ENCODE data around the gene IL1RAPL2.

Gene IL1RAPL2

GRCh38 chrX:104659005-104659744, 93.2 kb downstream of the IL1RAPL2 start:
- Histone ChIP-seq H3K4me2 (ENCODE audit: low read depth, low read length, poor library complexity, severe bottlenecking) (no peak overlapping the region), H3K79me2 (ENCODE audit: insufficient read depth, low read length) (no peaks in the 10 kb centered on the region), H3K27me3 (ENCODE audit: low read length) (no peaks in the 10 kb centered on the region), H4K20me1 (ENCODE audit: low read depth, low read length) (no peaks in the 10 kb centered on the region), H3K9ac (ENCODE audit: low read length) (no peak overlapping the region), H3F3A (ENCODE audit: insufficient read depth) (no peaks in the 10 kb centered on the region), H3K36me3 (ENCODE audit: low read length) (no peaks in the 10 kb centered on the region), H2AFZ (ENCODE audit: low read depth, low read length, severe bottlenecking) (no peak overlapping the region), H3K27ac (ENCODE audit: low read depth, low read length) (no peak overlapping the region), H3K4me3 (ENCODE audit: insufficient read depth, low read length, poor library complexity, severe bottlenecking) (no peak overlapping the region), H3K9me3 (ENCODE audit: insufficient read depth, low read length) (no peaks in the 10 kb centered on the region), H3K9me2 (replicated peaks; ENCODE audit: insufficient read depth, low read length) (no peaks in the 10 kb centered on the region)
- no peak for TF ChIP-seq EZH2phosphoT487 (conservative IDR thresholded peaks at IDR 0.05; ENCODE audit: low read length)
- TF ChIP-seq CTCF (IDR thresholded peaks at IDR 0.05; ENCODE audit: insufficient read depth, low read length, poor library complexity, severe bottlenecking), result no peak

- Histone ChIP-seq H3F3A (ENCODE audit: insufficient read depth) (no peaks in the 10 kb centered on the region), H3K9ac (ENCODE audit: low read length) (no peak overlapping the region), H3K36me3 (ENCODE audit: low read length) (no peaks in the 10 kb centered on the region), H3K4me2 (ENCODE audit: low read depth, low read length, poor library complexity, severe bottlenecking) (no peak overlapping the region), H3K79me2 (ENCODE audit: insufficient read depth, low read length) (no peaks in the 10 kb centered on the region), H2AFZ (ENCODE audit: low read depth, low read length, severe bottlenecking) (no peak overlapping the region), H4K20me1 (ENCODE audit: low read depth, low read length) (no peaks in the 10 kb centered on the region), H3K9me2 (replicated peaks; ENCODE audit: insufficient read depth, low read length) (no peaks in the 10 kb centered on the region), H3K27ac (ENCODE audit: low read depth, low read length) (no peak overlapping the region), H3K27me3 (ENCODE audit: low read length) (no peaks in the 10 kb centered on the region), H3K9me3 (ENCODE audit: insufficient read depth, low read length) (no peaks in the 10 kb centered on the region), H3K4me3 (ENCODE audit: insufficient read depth, low read length, poor library complexity, severe bottlenecking) (no peak overlapping the region)
- TF ChIP-seq EZH2phosphoT487 (conservative IDR thresholded peaks at IDR 0.05; ENCODE audit: low read length), result no peak
- no peak for TF ChIP-seq CTCF (IDR thresholded peaks at IDR 0.05; ENCODE audit: insufficient read depth, low read length, poor library complexity, severe bottlenecking)
These were observed 94.1 kb downstream of the IL1RAPL2 start for GRCh38 chrX:104660092-104660491.

- no peaks in the 10 kb centered on the region for H3F3A ChIP-seq (ENCODE audit: insufficient read depth)
- H3K27ac ChIP-seq (ENCODE audit: low read depth, low read length), result no peak overlapping the region
- H4K20me1 ChIP-seq (ENCODE audit: low read depth, low read length), result no peaks in the 10 kb centered on the region
- no peaks in the 10 kb centered on the region for H3K9me2 ChIP-seq (replicated peaks; ENCODE audit: insufficient read depth, low read length)
- H3K79me2 ChIP-seq (ENCODE audit: insufficient read depth, low read length), result no peaks in the 10 kb centered on the region
- no peaks in the 10 kb centered on the region for H3K27me3 ChIP-seq (ENCODE audit: low read length)
- no peaks in the 10 kb centered on the region for H3K9me3 ChIP-seq (ENCODE audit: insufficient read depth, low read length)
- H3K36me3 ChIP-seq (ENCODE audit: low read length), result no peaks in the 10 kb centered on the region
- H3K9ac ChIP-seq (ENCODE audit: low read length), result no peak overlapping the region
- no peak overlapping the region for H3K4me3 ChIP-seq (ENCODE audit: insufficient read depth, low read length, poor library complexity, severe bottlenecking)
- H2AFZ ChIP-seq (ENCODE audit: low read depth, low read length, severe bottlenecking), result no peak overlapping the region
- no peak overlapping the region for H3K4me2 ChIP-seq (ENCODE audit: low read depth, low read length, poor library complexity, severe bottlenecking)
- TF ChIP-seq EZH2phosphoT487 (conservative IDR thresholded peaks at IDR 0.05; ENCODE audit: low read length) (no peak), CTCF (IDR thresholded peaks at IDR 0.05; ENCODE audit: insufficient read depth, low read length, poor library complexity, severe bottlenecking) (no peak)
These were observed 96.7 kb downstream of the IL1RAPL2 start for GRCh38 chrX:104662694-104663093.

Measured in SU-DHL-6 (cell line).